Renal cortex interstitium (tissue), 15 donors: ENCODE results near the gene UBE2L5. TPM values are rescaled to one million over a fixed set of nuclear protein-coding genes. Genes with fewer than 3 reads are reported as not detected.

ENCODE experiments used
- DNase-seq, 11 donors: peaks; one replicate each; pipeline ENCODE4 v3.0.0-alpha.2; 2013; ENCODE audit warnings: low read depth in 9 of 11, low spot score in 4 of 11; ENCODE audit errors: extremely low read depth in 1 of 11
- long read RNA-seq, 16 experiments: transcript quantifications; one replicate each; lab custom pipeline, GENCODE V29; 2026
- polyA plus RNA-seq, 3 donors: library from polyadenylated mRNA; unstranded; fragments of 120-200 nt; gene quantifications; one replicate each; pipeline ENCODE4 v1.2.1, GENCODE V29; 2013; ENCODE audit not compliant: insufficient read length in 3 of 3

The UBE2L5 gene
- 1 to 10 TPM in 2 of 3 donors, under 1 TPM in 1; 0.85 to 1.2 (median 1.2) TPM for polyA plus RNA-seq
- long read RNA-seq, donor 1, partial matches to known transcripts: 0 of 2 reads
- long read RNA-seq, donor 1, other reads (novel, unspliced or antisense): 0 of 2 reads
- long read RNA-seq, donor 2: 0 reads
- long read RNA-seq, donor 3: 0 reads
- long read RNA-seq, donor 4, partial matches to known transcripts: 1,958 of 2,002 reads
- long read RNA-seq, donor 4, other reads (novel, unspliced or antisense): 44 of 2,002 reads
- long read RNA-seq, donor 5: 0 reads
- long read RNA-seq, donor 6: 0 reads
- long read RNA-seq, donor 7: 0 reads
- long read RNA-seq, donor 8: 0 reads
- long read RNA-seq, donor 9, partial matches to known transcripts: 0 of 1 reads
- long read RNA-seq, donor 9, other reads (novel, unspliced or antisense): 0 of 1 reads
- long read RNA-seq, donor 10, partial matches to known transcripts: 1,029 of 1,981 reads
- long read RNA-seq, donor 10, other reads (novel, unspliced or antisense): 952 of 1,981 reads
- long read RNA-seq, donor 11: 0 reads
- long read RNA-seq, donor 12, partial matches to known transcripts: 1,685 of 1,709 reads
- long read RNA-seq, donor 12, other reads (novel, unspliced or antisense): 24 of 1,709 reads
- long read RNA-seq, donor 13: 0 reads
- long read RNA-seq, donor 14, partial matches to known transcripts: 1,581 of 2,649 reads
- long read RNA-seq, donor 14, other reads (novel, unspliced or antisense): 1,068 of 2,649 reads
- long read RNA-seq, donor 15: 0 reads
- long read RNA-seq, donor 16: 0 reads

DNA sequence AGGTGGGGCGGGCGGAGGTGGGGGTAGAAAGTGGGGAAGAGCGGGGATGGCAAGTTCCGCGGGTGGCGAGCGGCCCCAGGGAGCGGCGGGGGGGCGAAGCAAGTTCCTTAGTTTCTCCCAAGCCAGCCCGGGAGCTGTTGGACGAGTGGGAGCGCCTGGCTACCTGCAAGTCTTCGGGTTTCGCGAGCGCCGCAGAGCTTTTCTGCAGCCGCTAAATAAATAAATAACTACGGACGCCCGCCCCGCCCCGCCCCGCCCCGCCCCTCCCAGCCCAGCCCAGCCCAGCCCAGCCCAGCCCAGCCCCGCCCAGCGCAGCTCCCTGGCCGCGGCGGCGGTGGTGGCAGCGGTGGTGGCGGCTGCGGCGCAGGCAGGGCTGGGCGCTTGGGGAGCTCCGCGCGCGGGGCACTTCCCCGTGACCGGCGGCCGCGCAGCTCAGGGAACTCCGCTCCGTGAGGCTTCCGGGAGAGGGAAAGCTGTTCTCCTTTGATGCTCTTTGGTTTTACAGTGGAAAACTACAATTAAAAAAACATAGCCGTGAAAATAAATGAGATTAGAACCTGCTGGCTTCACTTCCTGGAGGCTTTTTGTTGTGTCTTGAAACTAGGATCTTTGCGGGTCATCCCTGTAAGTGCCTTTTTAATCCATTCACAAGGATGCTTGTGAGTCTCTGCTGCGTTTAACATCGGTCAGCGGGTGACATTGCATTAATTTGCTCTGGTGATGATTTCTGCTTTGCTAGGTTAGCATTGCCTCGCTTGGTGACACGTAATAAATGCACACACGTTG, at the start of gene UBE2L5:
TSS of gene UBE2L5 (plus strand) at position 440 of the 786 bp plus-strand sequence. CDS start 5,498 bp downstream, outside the sequence.
- DNase-seq: peak in 6 of 11 donors; percentile 36 to 71 (median 62)

GRCh38 chr13:30373727-30374126, 48.6 kb upstream of the UBE2L5 start:
- no peak for DNase-seq

DNA sequence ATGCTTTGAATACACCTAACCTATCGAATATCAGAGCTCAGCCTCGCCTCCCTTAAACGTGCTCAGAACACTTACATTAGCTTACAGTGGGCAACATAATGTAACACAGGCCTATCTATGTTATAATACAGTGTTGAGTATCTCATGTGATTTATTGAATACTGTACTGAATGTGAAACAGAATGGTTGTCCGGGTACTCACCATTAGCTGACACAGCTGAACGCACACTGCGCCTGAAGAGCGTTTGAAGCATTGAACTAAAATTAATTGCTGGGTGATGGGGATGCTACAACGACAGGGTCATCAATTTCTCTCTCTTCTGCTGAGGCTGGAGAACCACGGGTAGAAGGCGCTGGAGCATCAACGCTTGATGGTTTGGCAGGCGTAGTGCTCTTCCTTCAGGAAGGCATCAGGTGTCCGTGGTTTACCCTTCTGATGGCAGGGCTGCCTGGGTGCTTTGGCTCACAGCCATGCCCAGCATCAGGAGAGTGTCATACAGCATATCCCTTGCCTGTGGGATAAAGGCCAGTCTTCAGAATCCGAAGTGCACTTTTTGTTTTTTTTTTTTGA, 46.9 kb upstream of the UBE2L5 start:
- DNase-seq: no peak

DNA sequence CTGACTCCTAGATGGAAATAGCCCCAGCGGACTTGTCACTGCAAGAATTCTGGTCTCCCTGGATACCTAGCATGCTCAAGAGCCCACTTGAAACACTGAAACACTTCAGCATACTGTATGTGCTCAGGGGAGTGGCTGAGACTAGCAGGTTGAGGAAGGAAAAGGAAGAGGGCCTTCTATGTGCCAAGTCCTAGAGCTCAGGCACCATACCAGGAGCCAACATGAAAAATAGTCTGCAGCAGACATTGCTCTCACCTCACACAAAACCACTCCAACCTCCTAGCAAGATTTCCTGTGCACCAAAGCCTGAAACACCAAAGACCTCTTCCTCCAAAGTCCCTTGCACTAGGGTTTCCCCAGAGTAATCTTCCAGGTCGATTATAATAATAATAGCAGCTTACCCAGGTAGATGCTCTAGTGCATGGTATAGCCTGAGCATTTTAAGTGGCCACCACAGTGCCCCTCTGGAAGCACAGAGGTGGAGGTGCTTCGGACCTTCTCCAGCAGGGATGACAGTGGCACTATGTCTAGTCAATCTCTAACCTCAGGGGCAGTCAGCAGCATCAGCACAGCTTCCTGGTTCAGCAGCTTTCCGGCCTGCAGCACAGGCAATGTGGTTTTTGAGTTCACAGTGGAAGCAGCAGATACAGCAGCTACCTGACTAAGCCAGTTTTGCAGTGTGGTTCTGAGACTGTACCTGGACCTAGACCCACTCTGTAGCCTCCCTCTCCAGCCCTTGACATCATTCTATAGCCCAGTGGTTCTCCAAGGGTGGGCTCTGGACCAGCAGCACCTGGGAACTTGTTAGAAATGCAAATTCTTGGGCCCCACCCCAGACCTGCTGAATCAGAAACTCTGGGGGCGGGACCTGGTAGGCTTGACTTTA, 45.6 kb upstream of the UBE2L5 start:
- no peak for DNase-seq

- no peak for DNase-seq
These were observed 45.0 kb upstream of the UBE2L5 start for GRCh38 chr13:30377312-30377685.

- DNase-seq: no peak
These were observed 44.1 kb upstream of the UBE2L5 start for GRCh38 chr13:30378191-30378590.

DNA sequence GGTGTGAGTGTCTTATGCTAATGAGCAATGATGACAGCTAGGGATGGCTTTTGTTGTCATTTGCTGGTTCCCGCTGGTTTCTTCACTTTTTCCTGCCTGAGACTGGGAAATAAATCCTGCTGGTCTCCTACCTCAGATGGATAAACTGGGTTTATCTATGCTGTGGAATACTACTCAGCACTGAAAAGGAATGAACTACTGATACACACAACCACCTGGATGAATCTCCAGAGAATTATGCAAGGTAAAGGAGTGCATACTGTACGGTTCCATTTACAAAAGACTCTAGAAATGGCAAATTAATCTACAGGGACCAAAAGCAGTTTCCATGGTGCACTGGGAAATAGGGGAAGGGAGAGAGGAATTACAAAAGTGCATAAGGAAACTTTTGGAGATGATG, 41.2 kb upstream of the UBE2L5 start:
- no peak for DNase-seq

- DNase-seq: no peak
These were observed 39.3 kb upstream of the UBE2L5 start for GRCh38 chr13:30382836-30383525.

- no peak for DNase-seq
These were observed 33.6 kb upstream of the UBE2L5 start for GRCh38 chr13:30388406-30389283.

DNA sequence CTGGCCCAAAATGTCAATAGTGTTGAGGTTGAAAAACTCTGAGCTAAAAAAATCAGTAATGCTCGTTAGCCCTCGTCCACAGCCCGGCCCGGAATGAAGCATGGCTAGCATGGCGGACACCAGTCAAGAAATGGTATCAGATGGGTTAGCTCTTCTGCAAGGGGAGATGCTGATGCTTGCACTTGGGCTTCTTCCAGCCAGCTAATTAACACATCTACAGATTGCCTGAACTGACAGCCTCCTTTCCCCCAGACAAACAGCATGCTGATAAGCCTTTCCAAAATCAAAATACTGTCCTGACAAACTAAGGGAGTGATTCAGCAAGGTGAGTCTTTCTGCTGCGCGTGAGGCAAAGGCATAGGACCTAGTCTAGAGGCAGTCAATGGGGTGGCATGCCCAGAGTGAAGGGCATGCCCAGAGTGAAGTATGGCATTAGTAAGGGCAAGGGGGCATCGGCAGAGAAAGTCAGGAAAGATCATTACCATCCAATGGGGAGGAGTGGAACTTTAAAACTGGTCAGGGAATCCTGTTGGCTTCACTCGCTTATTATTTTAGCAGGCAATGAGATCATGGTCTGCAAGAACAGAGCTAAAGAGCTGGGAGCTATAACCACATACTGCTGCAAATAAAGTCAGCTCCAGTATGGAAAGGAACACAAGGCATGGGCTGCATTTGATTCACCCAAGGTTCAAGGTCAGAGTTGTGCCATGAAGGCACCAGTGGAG, 30.2 kb upstream of the UBE2L5 start:
- DNase-seq: no peak

- no peak for DNase-seq
These were observed 29.6 kb upstream of the UBE2L5 start for GRCh38 chr13:30392681-30393045.

- no peak for DNase-seq
These were observed 27.5 kb upstream of the UBE2L5 start for GRCh38 chr13:30394751-30395191.

DNA sequence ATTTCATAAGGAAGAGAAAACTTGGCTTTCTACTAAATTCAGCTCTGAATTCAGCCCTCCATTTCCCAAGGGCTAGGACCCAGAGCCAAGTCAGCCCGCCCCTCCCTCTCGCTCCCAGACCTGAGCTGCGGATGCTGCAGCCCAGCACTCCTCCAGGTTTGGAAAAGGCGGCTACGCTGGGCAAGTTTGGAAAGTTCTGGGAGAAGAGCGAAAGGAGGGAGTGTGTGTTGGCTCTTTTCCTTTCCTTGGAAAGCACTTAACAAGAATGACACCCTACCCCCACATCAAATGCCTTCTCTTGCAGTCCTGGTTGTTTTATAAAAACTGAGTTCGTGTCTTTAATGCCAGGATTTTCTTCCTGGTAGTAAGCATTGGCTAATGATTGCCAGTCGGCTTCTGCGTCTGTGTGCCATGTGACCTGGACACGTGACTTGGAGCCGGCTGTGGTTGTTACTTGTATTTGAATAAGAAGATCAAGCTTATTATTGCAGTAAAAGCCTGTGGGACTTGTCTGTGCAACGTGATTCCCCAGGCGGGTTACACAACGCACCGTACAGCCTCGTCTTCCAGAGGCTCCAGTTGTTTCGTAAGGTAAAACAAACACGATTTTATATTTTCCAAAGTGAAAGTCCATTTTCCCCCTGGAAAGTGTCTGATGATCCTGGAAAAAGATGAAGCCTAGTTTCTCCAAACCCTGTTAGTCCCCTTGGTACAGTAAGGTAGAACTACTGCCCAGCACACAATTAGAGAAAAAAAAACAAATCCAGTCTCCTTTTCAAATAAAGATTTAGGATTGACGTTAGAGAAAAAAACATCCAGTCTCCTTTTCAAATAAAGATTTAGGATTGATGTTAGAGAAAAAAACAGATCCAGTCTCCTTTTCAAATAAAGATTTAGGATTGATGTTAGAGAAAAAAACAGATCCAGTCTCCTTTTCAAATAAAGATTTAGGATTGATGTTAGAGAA, 26.8 kb upstream of the UBE2L5 start:
- peak; percentile 66 to 87 (median 75) for DNase-seq

DNA sequence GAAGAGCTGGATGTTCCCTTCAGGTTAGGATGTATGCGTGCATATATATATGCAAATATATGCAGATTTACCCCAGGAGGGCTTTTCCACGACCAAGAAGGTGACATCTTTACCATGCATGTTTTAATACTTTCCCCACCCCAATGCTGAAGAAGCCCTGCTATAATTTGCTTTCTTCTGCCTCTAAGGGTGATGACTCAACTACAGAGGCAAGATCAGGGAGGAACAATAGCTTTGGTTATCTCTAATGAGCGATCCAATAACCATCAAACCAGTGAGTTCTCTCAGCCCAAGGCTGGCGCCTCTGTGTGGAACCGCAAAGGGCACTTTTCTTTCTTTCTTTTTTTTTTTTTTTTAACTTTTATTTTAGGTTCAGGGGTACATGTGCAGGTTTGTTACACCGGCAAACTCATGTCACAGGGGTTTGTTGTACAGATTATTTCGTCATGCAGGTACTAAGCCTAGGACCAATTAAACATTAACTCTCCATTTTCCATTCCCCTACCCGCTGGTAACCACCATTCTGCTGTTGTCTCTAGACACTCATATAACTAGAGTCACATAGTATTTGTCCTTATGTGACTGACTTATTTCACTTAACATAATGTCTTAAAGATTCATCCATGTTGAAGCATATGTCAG, 25.7 kb upstream of the UBE2L5 start:
- no peak for DNase-seq
